Measurements from ENCODE around the gene DVL3.

DVL3 gene

DNA sequence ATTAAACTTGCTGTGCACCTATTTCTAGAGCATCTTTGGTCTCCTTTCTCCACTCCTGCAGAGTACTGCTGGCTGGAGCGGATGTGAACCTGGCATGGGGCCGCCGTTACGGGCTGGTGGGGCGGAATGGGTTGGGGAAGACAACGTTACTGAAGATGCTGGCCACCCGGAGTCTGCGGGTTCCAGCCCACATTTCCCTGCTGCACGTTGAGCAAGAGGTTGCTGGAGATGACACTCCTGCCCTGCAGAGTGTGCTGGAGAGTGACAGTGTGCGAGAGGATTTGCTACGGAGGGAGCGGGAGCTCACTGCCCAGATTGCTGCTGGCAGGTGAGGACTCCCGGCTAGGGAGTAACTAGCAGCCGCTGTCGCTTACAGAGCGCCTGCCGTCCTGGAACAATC, 32.9 kb downstream of the DVL3 start:
- no peak overlapping the region for H3K4me3 ChIP-seq (ENCODE audit: low read length)
- DNase-seq (ENCODE audit: low read depth), result no peak
- TF ChIP-seq, protein P1, sequence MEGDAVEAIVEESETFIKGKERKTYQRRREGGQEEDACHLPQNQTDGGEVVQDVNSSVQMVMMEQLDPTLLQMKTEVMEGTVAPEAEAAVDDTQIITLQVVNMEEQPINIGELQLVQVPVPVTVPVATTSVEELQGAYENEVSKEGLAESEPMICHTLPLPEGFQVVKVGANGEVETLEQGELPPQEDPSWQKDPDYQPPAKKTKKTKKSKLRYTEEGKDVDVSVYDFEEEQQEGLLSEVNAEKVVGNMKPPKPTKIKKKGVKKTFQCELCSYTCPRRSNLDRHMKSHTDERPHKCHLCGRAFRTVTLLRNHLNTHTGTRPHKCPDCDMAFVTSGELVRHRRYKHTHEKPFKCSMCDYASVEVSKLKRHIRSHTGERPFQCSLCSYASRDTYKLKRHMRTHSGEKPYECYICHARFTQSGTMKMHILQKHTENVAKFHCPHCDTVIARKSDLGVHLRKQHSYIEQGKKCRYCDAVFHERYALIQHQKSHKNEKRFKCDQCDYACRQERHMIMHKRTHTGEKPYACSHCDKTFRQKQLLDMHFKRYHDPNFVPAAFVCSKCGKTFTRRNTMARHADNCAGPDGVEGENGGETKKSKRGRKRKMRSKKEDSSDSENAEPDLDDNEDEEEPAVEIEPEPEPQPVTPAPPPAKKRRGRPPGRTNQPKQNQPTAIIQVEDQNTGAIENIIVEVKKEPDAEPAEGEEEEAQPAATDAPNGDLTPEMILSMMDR (IDR thresholded peaks at IDR 0.05; ENCODE audit: insufficient read depth, low read depth, low read length, missing control alignments), result no peak

DNA sequence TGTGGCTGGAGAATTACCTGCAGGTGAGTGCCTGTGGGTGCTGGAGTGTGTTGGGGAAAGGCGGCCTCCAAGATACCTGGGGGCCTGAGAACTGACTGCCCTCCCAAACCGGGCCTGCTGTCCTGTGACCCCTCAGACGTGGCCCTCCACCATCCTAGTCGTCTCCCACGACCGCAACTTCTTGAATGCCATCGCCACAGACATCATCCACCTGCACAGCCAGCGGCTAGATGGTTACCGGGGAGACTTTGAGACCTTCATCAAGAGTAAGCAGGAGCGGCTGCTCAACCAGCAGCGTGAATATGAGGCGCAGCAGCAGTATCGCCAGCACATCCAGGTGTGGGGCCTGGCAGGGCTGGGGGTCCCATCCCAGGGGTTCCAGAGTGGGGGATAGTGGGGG, 34.2 kb downstream of the DVL3 start:
- TF ChIP-seq, protein P1 (IDR thresholded peaks at IDR 0.05; ENCODE audit: insufficient read depth, low read depth, low read length, missing control alignments), result no peak
- no peak overlapping the region for H3K4me3 ChIP-seq (ENCODE audit: low read length)

DNA sequence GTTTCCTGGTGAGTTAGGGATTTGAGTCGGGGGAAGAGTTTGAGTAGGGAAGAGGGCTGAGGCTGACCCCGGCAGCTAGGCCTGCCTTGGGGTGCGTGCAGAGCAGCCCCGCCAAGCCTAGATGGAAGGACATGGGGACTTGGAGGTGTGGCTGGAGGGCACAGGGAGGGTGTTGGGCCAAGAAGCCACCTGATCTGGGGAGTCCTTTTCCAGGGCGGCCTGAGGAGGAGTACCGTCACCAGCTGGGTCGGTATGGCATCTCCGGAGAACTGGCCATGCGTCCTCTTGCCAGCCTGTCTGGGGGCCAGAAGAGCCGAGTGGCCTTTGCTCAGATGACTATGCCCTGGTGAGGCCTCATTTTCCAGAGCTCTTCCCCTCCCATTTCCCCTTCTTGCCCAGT, 37.7 kb downstream of the DVL3 start:
- TF ChIP-seq, protein P1 (IDR thresholded peaks at IDR 0.05; ENCODE audit: insufficient read depth, low read depth, low read length, missing control alignments), result no peak
- H3K4me3 ChIP-seq (ENCODE audit: low read length), result no peak overlapping the region

More for the DNA sequence above, 34.2 kb downstream of the DVL3 start:
- DNase-seq (ENCODE audit: low read depth), result no peak

DNA sequence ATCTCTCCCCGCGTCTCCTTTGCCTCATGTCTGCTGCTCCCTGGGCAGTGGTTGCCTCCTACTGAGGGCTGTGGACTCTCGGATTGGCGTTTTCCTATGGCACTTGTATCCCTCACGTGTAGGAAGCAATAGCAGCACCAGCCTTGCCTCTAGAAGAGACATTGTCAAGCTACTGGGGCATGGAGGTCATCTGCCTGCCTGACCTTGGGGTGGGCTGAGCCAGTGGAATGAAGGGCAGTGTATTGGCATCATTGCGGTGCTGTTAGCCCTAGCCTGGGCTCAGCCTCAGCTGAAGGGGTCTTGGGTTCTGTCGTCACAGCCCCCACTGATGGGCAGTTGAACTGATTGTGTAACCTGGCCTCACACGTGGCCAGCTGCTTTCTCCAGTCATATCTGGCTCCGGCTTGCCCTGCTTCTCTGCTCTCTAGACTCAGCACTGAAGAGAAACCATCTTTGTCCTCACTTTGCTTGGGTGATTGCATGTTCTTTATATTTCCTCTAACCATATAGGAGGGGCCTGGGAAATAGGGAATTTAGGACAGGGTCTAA, 38.9 kb downstream of the DVL3 start:
- DNase-seq (ENCODE audit: low read depth), result no peak
- H3K4me3 ChIP-seq (ENCODE audit: low read length), result no peak overlapping the region
- TF ChIP-seq, protein P1 (IDR thresholded peaks at IDR 0.05; ENCODE audit: insufficient read depth, low read depth, low read length, missing control alignments), result no peak

More for the DNA sequence above, 37.7 kb downstream of the DVL3 start:
- no peak for DNase-seq (ENCODE audit: low read depth)

DNA sequence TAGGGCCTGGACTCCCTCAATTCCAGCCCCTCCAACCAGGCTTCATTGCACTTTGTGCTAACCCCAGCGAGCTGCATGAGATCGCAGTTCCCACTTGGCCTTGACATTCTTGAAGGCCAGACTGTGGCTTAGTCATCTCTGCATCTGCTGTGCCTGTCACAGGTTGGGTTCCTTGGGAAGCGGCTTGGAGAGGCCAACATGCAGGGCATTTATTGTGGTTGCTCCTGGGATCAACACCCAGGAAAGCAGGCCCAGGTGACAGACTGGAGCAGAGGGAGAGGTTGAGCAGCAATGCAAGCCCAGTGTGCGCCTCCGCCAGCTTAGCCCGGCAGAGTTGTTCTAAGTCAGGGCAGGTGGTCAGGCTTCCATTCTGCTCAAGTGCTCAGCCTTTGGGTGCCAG, 41.4 kb downstream of the DVL3 start:
- H3K4me3 ChIP-seq (ENCODE audit: low read length), result no peak overlapping the region
- TF ChIP-seq, protein P1 (IDR thresholded peaks at IDR 0.05; ENCODE audit: insufficient read depth, low read depth, low read length, missing control alignments), result no peak
- DNase-seq (ENCODE audit: low read depth), result no peak

DNA sequence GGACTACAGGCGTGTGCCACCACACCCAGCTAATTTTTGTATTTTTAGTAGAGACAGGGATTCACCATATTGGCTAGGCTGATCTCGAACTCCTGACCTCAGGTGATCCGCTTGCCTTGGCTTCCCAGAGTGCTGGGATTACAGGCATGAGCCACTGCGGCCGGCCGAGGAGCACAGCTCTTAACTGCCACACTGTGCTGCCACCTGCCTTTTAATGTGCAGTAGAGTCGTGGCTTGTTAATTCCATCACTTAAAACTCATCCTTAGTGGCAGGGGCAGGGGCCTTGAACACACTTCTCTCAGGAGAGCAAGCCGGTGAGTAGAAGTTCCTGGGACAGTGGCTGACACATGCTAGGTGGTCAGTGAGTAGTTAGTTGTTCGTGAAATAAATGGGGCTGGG, 43.3 kb downstream of the DVL3 start:
- TF ChIP-seq, protein P1 (IDR thresholded peaks at IDR 0.05; ENCODE audit: insufficient read depth, low read depth, low read length, missing control alignments), result no peak
- no peak overlapping the region for H3K4me3 ChIP-seq (ENCODE audit: low read length)
- no peak for DNase-seq (ENCODE audit: low read depth)

DNA sequence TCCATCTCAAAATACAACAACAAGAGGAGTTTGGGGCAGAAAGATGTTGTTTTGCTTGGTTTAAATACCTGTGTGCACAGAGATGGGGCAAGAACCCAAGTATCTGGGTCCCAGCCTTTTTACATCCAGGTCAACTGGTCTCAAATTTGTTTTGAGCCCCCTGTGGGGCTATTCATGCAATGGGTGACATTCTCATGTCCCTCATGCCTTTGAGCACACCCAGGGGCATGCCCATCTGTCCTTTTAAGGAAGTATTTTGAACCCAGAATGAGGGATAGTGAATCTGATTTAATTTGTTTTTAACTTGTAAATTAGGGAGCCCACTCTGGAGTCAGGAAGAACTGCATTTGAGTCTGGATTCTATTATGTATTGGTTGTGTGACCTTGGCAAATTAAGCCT, 45.6 kb downstream of the DVL3 start:
- TF ChIP-seq, protein P1 (IDR thresholded peaks at IDR 0.05; ENCODE audit: insufficient read depth, low read depth, low read length, missing control alignments), result no peak
- H3K4me3 ChIP-seq (ENCODE audit: low read length), result no peak overlapping the region
- no peak for DNase-seq (ENCODE audit: low read depth)

All from epithelial cell of esophagus (primary cell).